ENCODE results near the gene NME3. TPM values are rescaled to one million over a fixed set of nuclear protein-coding genes. Genes with fewer than 3 reads are reported as not detected.

The NME3 gene
- total RNA-seq, 1 experiment from 2014 or later: 103 TPM

GRCh38 chr16:1747934-1748333, 23.4 kb downstream of the NME3 start:
- POLR2A ChIA-PET: no interaction called here
- CTCF ChIA-PET: no interaction called here
- H3K27me3 ChIP-seq (ENCODE audit: insufficient read depth, low read length): no peaks in the 10 kb centered on the region
- TF ChIP-seq CBX3 (IDR thresholded peaks at IDR 0.05; ENCODE audit: low read depth) (no peak), POLR2AphosphoS5 (IDR thresholded peaks at IDR 0.05; ENCODE audit: low read depth, low read length) (no peak), EZH2 (IDR thresholded peaks at IDR 0.05) (no peak), YY1 (IDR thresholded peaks at IDR 0.05; ENCODE audit: extremely low read depth, insufficient replicate concordance, low read depth, low read length) (no peak), CEBPB (IDR thresholded peaks at IDR 0.05; ENCODE audit: low read depth) (no peak), ZNF274 (IDR thresholded peaks at IDR 0.05; ENCODE audit: low read depth, low read length) (no peak), ATF3 (IDR thresholded peaks at IDR 0.05) (no peak), SIN3A (IDR thresholded peaks at IDR 0.05; ENCODE audit: low read depth) (no peak), FOSL1 (IDR thresholded peaks at IDR 0.05; ENCODE audit: low read depth) (no peak), EZH2phosphoT487 (IDR thresholded peaks at IDR 0.05; ENCODE audit: borderline replicate concordance) (no peak), ZFX (IDR thresholded peaks at IDR 0.05) (no peak)
- TF ChIP-seq, protein P1, sequence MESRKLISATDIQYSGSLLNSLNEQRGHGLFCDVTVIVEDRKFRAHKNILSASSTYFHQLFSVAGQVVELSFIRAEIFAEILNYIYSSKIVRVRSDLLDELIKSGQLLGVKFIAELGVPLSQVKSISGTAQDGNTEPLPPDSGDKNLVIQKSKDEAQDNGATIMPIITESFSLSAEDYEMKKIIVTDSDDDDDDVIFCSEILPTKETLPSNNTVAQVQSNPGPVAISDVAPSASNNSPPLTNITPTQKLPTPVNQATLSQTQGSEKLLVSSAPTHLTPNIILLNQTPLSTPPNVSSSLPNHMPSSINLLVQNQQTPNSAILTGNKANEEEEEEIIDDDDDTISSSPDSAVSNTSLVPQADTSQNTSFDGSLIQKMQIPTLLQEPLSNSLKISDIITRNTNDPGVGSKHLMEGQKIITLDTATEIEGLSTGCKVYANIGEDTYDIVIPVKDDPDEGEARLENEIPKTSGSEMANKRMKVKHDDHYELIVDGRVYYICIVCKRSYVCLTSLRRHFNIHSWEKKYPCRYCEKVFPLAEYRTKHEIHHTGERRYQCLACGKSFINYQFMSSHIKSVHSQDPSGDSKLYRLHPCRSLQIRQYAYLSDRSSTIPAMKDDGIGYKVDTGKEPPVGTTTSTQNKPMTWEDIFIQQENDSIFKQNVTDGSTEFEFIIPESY (IDR thresholded peaks at IDR 0.05; ENCODE audit: extremely low read depth, insufficient replicate concordance, low read length): no peak
- TF ChIP-seq, protein P2, sequence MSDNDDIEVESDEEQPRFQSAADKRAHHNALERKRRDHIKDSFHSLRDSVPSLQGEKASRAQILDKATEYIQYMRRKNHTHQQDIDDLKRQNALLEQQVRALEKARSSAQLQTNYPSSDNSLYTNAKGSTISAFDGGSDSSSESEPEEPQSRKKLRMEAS (IDR thresholded peaks at IDR 0.05): no peak
- DNase-seq (ENCODE audit: low read depth, low spot score) (no peak), ATAC-seq (no peak)
- peaks cover 10 to 16% of the 10 kb centered on the region in 2 experiments; a peak in 3 of 4 replicates for H3K36me3 ChIP-seq (ENCODE audit: control insufficient read depth in 1 of 2, insufficient read depth in 2 of 2, low read length in 2 of 2)
- no peaks in the 10 kb centered on the region for H3K9me2 ChIP-seq (ENCODE audit: insufficient read depth)
- RAD21 ChIA-PET (ENCODE audit: low non-redundant PET in 1 of 2, low total read pairs in 2 of 2, uncharacterized antibody in 2 of 2, unreplicated experiment in 2 of 2): no interaction called here
- H4K20me1 ChIP-seq (ENCODE audit: insufficient read depth): no peaks in the 10 kb centered on the region
- no peaks in the 10 kb centered on the region for H3K9me3 ChIP-seq (ENCODE audit: control insufficient read depth in 1 of 2, insufficient read depth in 1 of 2, low read depth in 1 of 2, low read length in 2 of 2)
- intact Hi-C loops (cut with micrococcal nuclease): no loop called here
- no peak overlapping the region for H3K4me2 ChIP-seq (ENCODE audit: low read length)
- H3K27ac ChIP-seq (ENCODE audit: low read depth, low read length): no peak overlapping the region
- BruUV-seq (replicated peaks): no TSS peak
- no peak overlapping the region for H3K4me3 ChIP-seq (replicated peaks in 1 of 2; ENCODE audit: low read depth in 1 of 2, low read length in 2 of 2)
- H3K4me1 ChIP-seq (ENCODE audit: control insufficient read depth in 1 of 2, insufficient read depth in 2 of 2, low read length in 2 of 2): no peaks in the 10 kb centered on the region
- no peak overlapping the region for H3K9ac ChIP-seq (ENCODE audit: low read length)
- no peaks in the 10 kb centered on the region for H3K79me2 ChIP-seq (ENCODE audit: insufficient read depth, low read length)
- no peak overlapping the region for H2AFZ ChIP-seq (ENCODE audit: low read depth, low read length, poor library complexity, severe bottlenecking)
